ENCODE measurements around the gene MUC5AC.

DNA sequence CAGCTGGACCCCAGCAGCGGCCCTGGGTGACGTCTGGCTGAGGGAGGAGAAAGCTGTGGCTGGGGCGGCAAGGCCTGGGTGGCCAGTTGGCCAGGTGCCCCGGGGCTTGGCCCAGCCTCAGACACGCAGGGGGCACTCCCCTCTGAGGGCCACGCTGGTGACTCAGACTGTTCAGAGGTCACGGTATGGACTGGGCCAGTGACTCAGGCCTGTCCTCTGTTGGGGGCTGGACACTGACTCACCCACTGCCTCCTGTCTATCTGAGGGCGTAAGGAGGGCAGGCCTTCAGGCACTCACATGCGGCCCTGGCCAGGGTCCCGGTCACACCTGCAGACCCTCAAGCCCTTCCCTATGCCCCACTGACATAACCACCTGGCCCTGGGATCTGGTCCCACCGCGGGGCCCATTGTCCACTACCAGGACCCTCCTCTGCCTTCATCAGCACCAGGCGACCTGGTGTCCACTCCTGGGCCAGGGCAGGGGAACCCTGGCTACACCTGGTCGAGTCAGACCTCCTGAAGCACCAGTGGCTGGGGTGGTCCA lies 3.7 kb upstream of the MUC5AC start:
- TF ChIP-seq, protein P1, sequence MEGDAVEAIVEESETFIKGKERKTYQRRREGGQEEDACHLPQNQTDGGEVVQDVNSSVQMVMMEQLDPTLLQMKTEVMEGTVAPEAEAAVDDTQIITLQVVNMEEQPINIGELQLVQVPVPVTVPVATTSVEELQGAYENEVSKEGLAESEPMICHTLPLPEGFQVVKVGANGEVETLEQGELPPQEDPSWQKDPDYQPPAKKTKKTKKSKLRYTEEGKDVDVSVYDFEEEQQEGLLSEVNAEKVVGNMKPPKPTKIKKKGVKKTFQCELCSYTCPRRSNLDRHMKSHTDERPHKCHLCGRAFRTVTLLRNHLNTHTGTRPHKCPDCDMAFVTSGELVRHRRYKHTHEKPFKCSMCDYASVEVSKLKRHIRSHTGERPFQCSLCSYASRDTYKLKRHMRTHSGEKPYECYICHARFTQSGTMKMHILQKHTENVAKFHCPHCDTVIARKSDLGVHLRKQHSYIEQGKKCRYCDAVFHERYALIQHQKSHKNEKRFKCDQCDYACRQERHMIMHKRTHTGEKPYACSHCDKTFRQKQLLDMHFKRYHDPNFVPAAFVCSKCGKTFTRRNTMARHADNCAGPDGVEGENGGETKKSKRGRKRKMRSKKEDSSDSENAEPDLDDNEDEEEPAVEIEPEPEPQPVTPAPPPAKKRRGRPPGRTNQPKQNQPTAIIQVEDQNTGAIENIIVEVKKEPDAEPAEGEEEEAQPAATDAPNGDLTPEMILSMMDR (IDR thresholded peaks at IDR 0.05; ENCODE audit: poor library complexity, severe bottlenecking): no peak
- no peak for TF ChIP-seq RAD21 (conservative IDR thresholded peaks at IDR 0.05)
